HUES64 (cell line): Measurements from ENCODE around the gene PLEKHJ1.

Source experiments
- H3K27ac ChIP-seq: 2 replicates; pipeline ENCODE4 v1.7.0; 2013; ENCODE audit warnings: low read depth, low read length, inconsistent platforms
- H3K27me3 ChIP-seq: 2 replicates; pipeline ENCODE4 v1.6.1; 2013; ENCODE audit warnings: mild to moderate bottlenecking, low read length; ENCODE audit not compliant: insufficient read depth
- H3K36me3 ChIP-seq: 2 replicates; pipeline ENCODE4 v1.6.1; 2013; ENCODE audit warnings: mild to moderate bottlenecking, low read length; ENCODE audit not compliant: insufficient read depth
- H3K4me1 ChIP-seq: 2 replicates; pipeline ENCODE4 v1.6.1; 2013; ENCODE audit warnings: mild to moderate bottlenecking, low read length, moderate library complexity; ENCODE audit not compliant: insufficient read depth
- H3K4me3 ChIP-seq: 2 replicates; pipeline ENCODE4 v1.5.1; 2013; ENCODE audit warnings: mild to moderate bottlenecking, low read length, moderate library complexity
- H3K9ac ChIP-seq: 2 replicates; pipeline ENCODE4 v1.6.1; 2013; ENCODE audit warnings: mild to moderate bottlenecking, low read depth, low read length
- H3K9me3 ChIP-seq: 2 replicates; pipeline ENCODE4 v1.6.1; 2013; ENCODE audit warnings: low read depth, low read length; ENCODE audit not compliant: insufficient read depth
- WGBS: fragments of 150-250, 120-280 bp; methylation state at CpG from one replicate; pipeline ENCODE4 v1.1.7; 2013; ENCODE audit warnings: missing lambda C conversion rate; 5-methylcytosine and 5-hydroxymethylcytosine counted together

Gene PLEKHJ1

DNA sequence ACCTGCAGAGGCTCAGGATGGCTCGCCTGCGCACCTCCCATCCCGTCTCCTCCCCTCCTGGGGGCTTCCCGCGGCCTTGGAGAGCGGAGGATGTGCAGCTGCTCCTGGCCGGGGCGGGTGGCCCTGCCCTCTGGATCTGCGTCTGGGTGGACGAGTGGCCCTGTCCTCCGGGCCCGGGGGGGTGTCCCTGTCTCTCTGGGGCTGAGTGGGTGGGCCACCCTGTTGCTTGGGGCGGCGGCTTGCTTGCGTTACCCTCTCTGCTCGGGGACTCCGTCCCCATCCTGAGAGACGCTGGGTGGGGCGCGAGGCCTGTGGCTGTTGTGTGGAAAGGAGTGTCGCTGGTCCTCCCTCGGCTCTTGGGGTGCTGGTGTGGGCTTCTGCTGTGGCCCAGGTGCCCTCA is 37.8 kb downstream of the PLEKHJ1 start:
- 95% methylated on average over 22 of the region's 22 CpGs for WGBS
- Histone ChIP-seq H3K27me3 (no peaks in the 10 kb centered on the region), H3K36me3 (peaks cover 34% of the 10 kb centered on the region), H3K9me3 (no peaks in the 10 kb centered on the region), H3K27ac (no peak overlapping the region), H3K9ac (no peak overlapping the region), H3K4me1 (no peaks in the 10 kb centered on the region), H3K4me3 (no peak overlapping the region)

DNA sequence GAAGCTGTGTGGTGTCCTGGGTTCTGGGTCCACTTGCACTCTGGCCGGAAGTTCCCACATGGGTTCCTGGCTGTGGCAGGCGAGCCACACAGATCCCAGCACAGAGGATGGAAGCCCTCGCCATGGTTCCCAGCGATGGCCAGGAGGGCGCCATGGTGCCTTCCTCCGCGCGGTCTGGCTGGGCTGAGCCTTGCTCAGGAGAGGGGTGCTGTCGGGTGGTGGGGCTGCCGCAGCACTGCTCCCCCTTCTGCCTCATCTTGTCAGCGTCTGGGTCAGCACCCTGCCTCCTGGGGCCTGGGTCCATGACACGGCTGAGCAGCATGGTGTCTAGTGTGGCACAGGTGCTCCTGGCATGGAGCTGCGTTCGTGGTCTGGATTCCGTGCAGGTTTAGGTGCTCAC is 38.9 kb downstream of the PLEKHJ1 start:
- WGBS = 97% methylated on average over 15 of the region's 15 CpGs
- no peak overlapping the region for H3K4me3 ChIP-seq
- H3K9me3 ChIP-seq = no peaks in the 10 kb centered on the region
- H3K36me3 ChIP-seq = peaks cover 39% of the 10 kb centered on the region
- H3K9ac ChIP-seq = no peak overlapping the region
- no peak overlapping the region for H3K27ac ChIP-seq
- H3K4me1 ChIP-seq = no peaks in the 10 kb centered on the region
- no peaks in the 10 kb centered on the region for H3K27me3 ChIP-seq

DNA sequence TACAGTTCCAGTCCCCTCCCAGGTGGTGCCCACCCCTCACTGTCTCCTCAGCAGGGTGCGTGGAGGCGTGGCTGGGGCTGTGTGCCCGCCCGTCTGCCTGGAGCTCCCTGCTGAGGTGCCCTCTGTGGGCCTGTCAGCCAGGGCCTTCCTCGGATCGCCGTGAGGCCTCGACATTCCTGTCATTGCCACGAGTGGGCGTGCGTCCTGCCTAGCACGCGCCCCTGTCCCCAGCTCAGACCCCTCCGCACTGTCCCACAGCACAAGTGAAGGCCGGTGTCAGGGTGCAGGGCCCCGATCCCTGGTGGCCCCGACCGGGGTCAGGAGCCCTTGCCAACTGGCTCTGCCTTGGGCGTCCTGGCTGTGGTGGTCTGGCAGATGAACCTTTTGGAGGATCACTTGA is 40.2 kb downstream of the PLEKHJ1 start:
- H3K4me1 ChIP-seq = no peaks in the 10 kb centered on the region
- no peak overlapping the region for H3K9ac ChIP-seq
- H3K27me3 ChIP-seq = no peaks in the 10 kb centered on the region
- H3K27ac ChIP-seq = no peak overlapping the region
- peaks cover 46% of the 10 kb centered on the region for H3K36me3 ChIP-seq
- no peak overlapping the region for H3K4me3 ChIP-seq
- no peaks in the 10 kb centered on the region for H3K9me3 ChIP-seq
- WGBS = 93% methylated on average over 19 of the region's 19 CpGs

DNA sequence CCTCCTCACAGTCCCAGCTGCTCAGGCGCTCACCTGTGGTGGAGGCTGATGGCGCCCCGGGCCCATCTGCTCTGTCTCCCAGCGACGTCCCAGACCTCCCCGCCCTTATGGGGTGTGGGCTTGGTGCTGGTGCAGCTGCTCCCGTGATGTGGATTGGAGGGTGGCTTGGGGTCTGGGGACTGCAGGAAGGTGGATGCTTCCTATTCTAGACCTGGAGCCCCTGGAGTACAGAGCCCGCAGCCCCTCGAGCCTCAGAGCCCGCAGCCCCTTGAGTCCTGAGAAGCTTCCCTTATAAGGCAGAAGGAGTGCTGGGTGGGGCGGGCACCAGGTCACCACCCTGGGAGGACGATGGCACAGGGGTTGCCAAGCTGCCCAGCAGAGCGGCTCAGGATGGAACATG is 40.8 kb downstream of the PLEKHJ1 start:
- Histone ChIP-seq H3K4me1 (no peaks in the 10 kb centered on the region), H3K27ac (no peak overlapping the region), H3K27me3 (no peaks in the 10 kb centered on the region), H3K9ac (no peak overlapping the region), H3K9me3 (no peaks in the 10 kb centered on the region), H3K4me3 (no peak overlapping the region), H3K36me3 (peaks cover 48% of the 10 kb centered on the region)
- WGBS = 93% methylated on average over 13 of the region's 13 CpGs

DNA sequence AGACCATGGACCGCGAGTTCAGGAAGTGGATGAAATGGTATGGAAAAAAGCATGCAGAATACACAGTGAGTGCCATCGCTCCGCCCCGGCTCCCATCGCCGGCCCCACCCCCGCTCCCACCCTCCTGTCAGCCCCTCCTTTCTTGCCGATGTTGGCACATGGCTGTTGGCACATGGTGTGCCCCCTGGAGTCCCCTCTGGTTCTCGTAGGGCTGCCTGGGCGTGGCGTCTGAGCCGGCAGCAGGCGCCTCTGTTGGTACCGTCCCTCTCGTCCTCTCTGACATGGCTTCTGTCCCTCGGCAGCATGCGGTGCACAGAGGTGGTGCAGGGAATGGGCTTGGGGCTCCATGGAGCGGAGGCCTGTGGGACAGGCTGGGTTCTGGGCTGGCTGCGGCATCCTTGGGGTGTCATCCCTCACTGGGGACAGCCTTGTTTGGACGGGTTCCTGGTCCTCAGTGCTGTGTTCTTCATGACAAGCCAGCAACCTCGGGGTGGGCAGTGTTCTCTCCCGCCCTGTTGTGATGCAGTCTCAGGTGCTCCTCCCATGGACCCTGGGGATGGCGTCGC is 41.5 kb downstream of the PLEKHJ1 start:
- 97% methylated on average over 25 of the region's 25 CpGs for WGBS
- Histone ChIP-seq H3K4me1 (no peaks in the 10 kb centered on the region), H3K9me3 (no peaks in the 10 kb centered on the region), H3K36me3 (peaks cover 43% of the 10 kb centered on the region), H3K4me3 (no peak overlapping the region), H3K27me3 (no peaks in the 10 kb centered on the region), H3K27ac (no peak overlapping the region), H3K9ac (no peak overlapping the region)

DNA sequence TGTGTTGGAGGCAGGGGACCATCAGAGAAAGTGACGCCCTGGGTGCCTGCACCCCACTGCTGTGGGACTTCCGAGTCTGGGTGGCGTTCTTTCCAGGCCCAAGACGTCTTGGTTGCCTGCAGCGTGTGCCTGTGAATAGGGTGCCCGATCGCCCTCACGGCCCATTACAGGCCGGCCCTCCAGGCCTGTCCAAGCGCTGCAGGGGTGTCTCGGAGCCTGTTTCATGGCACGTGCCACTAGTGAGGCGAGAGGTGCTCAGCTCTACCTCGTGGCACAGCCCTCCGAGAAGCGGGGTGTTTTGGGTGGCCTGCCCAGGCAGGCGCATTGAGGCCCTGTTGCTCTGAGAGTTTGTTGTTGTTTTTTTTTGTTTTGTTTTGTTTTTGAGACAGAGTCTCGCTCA is 42.3 kb downstream of the PLEKHJ1 start:
- H3K27me3 ChIP-seq = no peaks in the 10 kb centered on the region
- H3K4me1 ChIP-seq = no peaks in the 10 kb centered on the region
- H3K4me3 ChIP-seq = no peak overlapping the region
- WGBS = 97% methylated on average over 18 of the region's 18 CpGs
- no peaks in the 10 kb centered on the region for H3K9me3 ChIP-seq
- peaks cover 46% of the 10 kb centered on the region for H3K36me3 ChIP-seq
- no peak overlapping the region for H3K9ac ChIP-seq
- no peak overlapping the region for H3K27ac ChIP-seq

DNA sequence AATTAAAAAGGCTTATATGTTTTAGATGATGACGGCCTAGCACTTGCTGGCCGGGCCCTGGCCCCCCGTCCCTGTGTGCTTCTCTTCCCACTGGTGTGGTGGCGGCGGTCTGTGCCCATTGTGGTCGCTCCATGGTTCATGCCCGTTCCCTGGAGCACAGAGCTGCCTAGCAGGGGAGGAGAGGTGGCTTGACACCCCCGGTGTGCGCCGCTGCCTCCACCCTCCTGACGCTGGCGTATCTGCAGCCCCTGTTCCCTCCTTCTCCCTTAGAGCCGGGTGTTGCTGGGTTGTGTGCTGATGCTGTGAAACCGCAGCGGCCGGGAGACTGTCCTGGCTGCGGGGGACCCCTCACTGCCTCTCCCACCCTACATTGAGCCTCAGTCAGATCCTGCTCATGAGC is 43.3 kb downstream of the PLEKHJ1 start:
- 97% methylated on average over 17 of the region's 17 CpGs for WGBS
- no peak overlapping the region for H3K27ac ChIP-seq

DNA sequence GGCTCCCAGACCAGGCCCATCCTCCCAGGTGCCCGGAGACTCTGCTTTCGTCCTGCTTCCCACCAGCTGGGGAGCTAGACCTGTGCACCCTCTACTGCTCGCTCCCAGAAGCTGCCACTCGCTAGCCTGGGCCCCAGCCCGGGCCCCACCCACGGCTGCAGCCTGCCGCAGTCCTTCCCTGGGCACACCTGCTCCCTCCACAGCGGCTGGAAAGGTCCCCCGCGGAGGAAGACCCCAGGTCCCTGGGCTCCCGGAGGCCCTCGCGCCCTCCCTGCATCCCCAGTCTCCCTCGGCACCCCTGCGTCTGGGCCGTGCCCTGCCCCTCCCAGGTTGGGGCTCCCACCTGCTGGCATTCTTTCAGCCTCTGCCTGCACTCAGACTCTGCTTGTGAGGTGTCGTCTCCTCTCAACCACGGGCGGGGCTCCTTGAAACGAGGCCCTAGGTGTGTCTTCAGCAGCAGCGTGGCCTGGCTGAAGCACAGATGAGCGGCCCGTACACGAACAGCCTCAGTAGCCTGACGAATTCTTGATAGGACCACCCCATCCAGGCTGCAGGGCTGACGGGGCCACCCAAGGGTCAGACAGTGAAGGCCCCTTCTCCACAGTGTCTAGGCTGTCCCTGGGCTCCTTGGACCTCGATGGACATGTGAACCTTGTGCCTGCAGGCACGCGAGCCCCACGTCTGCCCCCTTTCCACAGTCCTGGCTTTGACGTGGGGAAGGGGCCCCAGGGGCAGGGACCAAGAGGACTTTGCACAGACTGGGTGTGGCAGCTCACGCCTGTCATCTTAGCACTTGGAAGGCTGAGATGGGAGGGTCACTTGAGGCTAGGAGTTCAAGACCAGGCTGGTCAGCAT is 44.4 kb downstream of the PLEKHJ1 start:
- peaks cover 60% of the 10 kb centered on the region for H3K36me3 ChIP-seq
- no peak overlapping the region for H3K9ac ChIP-seq
- H3K4me3 ChIP-seq = no peak overlapping the region
- WGBS = 94% methylated on average over 32 of the region's 32 CpGs
- no peaks in the 10 kb centered on the region for H3K4me1 ChIP-seq
- no peak overlapping the region for H3K27ac ChIP-seq
- no peaks in the 10 kb centered on the region for H3K9me3 ChIP-seq
- no peaks in the 10 kb centered on the region for H3K27me3 ChIP-seq

More for the DNA sequence above, 43.3 kb downstream of the PLEKHJ1 start:
- no peaks in the 10 kb centered on the region for H3K4me1 ChIP-seq
- no peak overlapping the region for H3K9ac ChIP-seq
- H3K27me3 ChIP-seq = no peaks in the 10 kb centered on the region
- no peaks in the 10 kb centered on the region for H3K9me3 ChIP-seq
- H3K36me3 ChIP-seq = peaks cover 52% of the 10 kb centered on the region
- H3K4me3 ChIP-seq = no peak overlapping the region

DNA sequence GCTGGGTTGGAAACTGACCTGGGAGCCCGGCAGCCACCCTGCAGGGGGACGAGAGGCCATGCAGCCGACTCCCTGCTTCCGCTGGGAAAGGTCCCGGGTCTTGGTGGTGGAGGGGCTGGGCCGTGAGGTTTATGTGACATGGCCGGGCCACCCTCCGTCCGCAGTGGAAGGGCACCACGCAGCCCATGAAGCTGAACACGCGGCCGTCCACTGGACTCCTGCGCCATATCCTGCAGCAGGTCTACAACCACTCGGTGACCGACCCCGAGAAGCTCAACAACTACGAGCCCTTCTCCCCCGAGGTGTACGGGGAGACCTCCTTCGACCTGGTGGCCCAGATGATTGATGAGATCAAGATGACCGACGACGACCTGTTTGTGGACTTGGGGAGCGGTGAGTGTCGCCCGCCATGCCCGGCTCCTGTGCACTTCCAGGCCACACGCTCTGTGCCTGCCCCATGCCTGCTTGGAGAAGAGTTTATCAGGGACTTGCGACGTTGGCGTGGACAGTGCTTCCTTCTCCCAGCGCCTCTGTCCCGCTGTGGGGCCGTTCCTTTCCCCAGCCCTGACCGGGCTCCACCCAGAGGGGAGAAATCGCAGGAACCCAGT is 45.2 kb downstream of the PLEKHJ1 start:
- H3K9ac ChIP-seq = no peak overlapping the region
- no peak overlapping the region for H3K4me3 ChIP-seq
- H3K36me3 ChIP-seq = peaks cover 66% of the 10 kb centered on the region
- WGBS = 96% methylated on average over 37 of the region's 37 CpGs
- H3K27me3 ChIP-seq = no peaks in the 10 kb centered on the region
- no peaks in the 10 kb centered on the region for H3K4me1 ChIP-seq
- H3K9me3 ChIP-seq = no peaks in the 10 kb centered on the region
- H3K27ac ChIP-seq = no peak overlapping the region

DNA sequence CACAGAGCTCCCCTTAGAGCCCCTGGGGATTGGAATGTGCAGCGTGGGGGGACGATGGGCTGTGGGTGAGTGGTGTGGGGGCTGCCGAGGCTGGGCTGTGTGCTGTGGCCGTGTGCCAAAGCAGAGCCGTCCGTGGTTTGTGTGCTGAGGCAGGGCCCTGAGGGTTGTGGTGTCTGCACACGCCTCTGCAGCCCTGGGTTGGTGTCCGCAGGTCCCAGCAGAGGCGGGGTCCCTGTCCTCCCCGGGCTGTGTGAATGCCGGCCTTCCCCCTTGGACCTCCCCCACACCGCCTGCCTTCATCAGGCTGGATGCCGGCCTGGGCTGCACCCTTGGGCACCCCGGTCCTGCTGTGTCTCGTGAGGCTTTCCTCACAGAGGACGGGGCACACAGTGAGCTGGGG is 46.2 kb downstream of the PLEKHJ1 start:
- Histone ChIP-seq H3K9me3 (no peaks in the 10 kb centered on the region), H3K27me3 (no peaks in the 10 kb centered on the region), H3K4me1 (no peaks in the 10 kb centered on the region), H3K4me3 (no peak overlapping the region), H3K9ac (no peak overlapping the region), H3K27ac (no peak overlapping the region), H3K36me3 (peaks cover 59% of the 10 kb centered on the region)
- WGBS = 97% methylated on average over 16 of the region's 16 CpGs

DNA sequence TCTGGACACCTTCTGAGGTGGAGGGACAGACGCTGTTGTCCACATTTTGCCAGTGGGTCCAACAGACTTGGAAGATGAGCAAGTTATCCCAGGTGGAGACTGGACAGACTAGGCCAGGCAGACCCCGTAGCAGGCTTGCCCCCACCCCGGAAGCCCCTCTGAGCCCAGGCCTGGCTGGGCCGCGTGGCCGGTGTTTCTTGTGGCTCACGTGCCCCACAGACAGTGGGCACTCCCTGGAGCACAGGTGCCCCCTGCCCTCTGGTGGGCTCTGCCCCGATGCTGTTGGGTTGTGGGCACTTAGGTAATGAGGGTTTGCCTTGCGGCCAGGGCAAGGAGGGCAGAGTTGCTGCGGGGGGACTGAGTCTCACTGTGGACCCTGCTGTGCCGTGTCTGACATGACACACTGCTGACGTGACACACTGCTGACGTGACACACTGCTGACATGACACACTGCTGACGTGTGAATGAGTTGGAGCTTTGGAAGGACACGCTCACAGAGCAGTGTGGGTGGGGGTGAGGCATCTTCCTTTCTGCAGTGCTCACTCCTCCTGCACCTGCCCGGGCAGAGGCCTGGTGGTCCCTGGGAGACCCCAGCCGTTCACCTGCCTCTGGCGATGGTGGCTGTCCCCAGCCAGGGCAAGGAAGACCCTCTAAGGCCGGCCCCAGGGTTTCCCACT is 47.3 kb downstream of the PLEKHJ1 start:
- no peaks in the 10 kb centered on the region for H3K27me3 ChIP-seq
- no peak overlapping the region for H3K9ac ChIP-seq
- 95% methylated on average over 19 of the region's 19 CpGs for WGBS
- H3K4me3 ChIP-seq = no peak overlapping the region
- H3K9me3 ChIP-seq = no peaks in the 10 kb centered on the region
- H3K27ac ChIP-seq = no peak overlapping the region
- H3K4me1 ChIP-seq = no peaks in the 10 kb centered on the region
- H3K36me3 ChIP-seq = peaks cover 54% of the 10 kb centered on the region
